Measurements from ENCODE around the gene KITLG.
"Not testable (repeated sequence)": the region's sequence is repeated elsewhere in the genome, so short reads cannot be mapped to it uniquely, and the experiment has no call there.

Gene KITLG

DNA sequence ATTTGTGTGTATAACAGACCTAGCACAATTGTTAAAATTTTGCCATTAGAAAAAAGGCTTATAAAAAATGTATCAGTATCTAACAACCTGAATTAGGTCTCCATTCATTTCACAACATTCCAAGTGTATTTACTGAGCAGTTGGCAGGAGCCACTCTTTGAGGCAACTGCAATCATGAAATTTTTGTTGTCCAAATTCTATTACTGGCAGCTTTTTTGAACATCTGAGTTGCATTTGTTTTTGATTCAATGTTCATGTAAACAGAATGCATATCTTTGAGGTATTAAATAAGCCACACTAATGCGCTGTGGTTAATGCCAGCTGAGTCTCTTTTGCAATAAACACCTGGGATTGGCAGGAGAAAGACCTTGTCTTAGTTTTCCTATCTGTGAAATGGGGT, 8.7 kb downstream of the KITLG start:
- no peak overlapping the region for H3K4me3 ChIP-seq

DNA sequence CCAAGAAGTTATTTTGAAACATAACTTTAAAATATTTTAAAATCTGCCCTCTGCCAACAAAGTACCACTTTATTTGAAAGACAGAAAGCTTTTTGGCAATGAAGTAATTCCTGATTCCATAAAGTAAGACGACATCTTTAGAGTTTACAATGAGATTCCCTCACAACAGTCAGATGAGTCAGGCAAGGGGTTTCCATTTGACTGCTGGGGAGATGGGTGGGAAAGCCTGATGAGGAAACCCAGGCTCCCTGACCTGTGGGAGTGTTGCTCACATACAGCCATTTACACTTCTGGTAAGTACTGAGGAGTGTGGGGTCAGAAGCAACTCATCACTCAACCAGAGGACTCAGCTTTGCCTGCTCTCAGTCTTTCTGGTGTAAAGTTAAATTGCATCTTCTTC, 10.2 kb downstream of the KITLG start:
- no peaks in the 10 kb centered on the region for H3K36me3 ChIP-seq (replicated peaks)
- peaks cover 50% of the 10 kb centered on the region for H3K4me1 ChIP-seq
- no peaks in the 10 kb centered on the region for H3K9me3 ChIP-seq
- in situ Hi-C loops (cut with MboI; ENCODE audit: low sequenced_read_pairs): no loop called here
- no peak for DNase-seq (ENCODE audit: low spot score in 2 of 2)
- H3K27me3 ChIP-seq (ENCODE audit: low read depth): no peaks in the 10 kb centered on the region
- no peak overlapping the region for H3K4me3 ChIP-seq

More for the DNA sequence above, 8.7 kb downstream of the KITLG start:
- in situ Hi-C loops (cut with MboI; ENCODE audit: low sequenced_read_pairs): no loop called here
- DNase-seq (ENCODE audit: low spot score in 2 of 2): no peak
- Histone ChIP-seq H3K36me3 (replicated peaks) (no peaks in the 10 kb centered on the region), H3K27me3 (ENCODE audit: low read depth) (no peaks in the 10 kb centered on the region), H3K9me3 (no peaks in the 10 kb centered on the region), H3K4me1 (peaks cover 64% of the 10 kb centered on the region)

DNA sequence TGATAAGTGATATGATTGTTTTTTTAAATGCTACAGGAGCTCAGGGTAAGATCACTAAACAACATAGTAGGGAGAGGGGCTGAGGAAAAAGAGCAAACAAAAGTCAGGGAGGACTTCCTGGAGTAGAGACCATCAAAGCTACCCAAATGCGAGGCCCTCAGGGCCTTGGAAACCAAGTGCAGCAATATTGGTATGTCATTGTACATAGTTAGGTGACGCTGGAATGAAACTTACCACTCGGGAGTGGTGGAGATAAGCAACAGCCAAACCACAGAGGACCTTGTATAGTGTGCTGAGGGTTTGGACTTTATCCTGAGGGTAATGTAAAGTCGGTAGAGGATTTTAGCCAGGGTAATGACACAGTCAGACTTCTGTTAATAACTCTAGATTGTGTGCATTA, 13.8 kb downstream of the KITLG start:
- H3K4me3 ChIP-seq: no peak overlapping the region
- in situ Hi-C loops (cut with MboI; ENCODE audit: low sequenced_read_pairs): loop anchor here (10.0 kb wide), 1 partner anchor 422 kb away; the partner anchor contains the start of genes CEP290 and TMTC3
- no peaks in the 10 kb centered on the region for H3K36me3 ChIP-seq (replicated peaks)
- H3K27me3 ChIP-seq (ENCODE audit: low read depth): no peaks in the 10 kb centered on the region
- no peak for DNase-seq (ENCODE audit: low spot score in 2 of 2)
- peaks cover 45% of the 10 kb centered on the region for H3K4me1 ChIP-seq
- no peaks in the 10 kb centered on the region for H3K9me3 ChIP-seq

DNA sequence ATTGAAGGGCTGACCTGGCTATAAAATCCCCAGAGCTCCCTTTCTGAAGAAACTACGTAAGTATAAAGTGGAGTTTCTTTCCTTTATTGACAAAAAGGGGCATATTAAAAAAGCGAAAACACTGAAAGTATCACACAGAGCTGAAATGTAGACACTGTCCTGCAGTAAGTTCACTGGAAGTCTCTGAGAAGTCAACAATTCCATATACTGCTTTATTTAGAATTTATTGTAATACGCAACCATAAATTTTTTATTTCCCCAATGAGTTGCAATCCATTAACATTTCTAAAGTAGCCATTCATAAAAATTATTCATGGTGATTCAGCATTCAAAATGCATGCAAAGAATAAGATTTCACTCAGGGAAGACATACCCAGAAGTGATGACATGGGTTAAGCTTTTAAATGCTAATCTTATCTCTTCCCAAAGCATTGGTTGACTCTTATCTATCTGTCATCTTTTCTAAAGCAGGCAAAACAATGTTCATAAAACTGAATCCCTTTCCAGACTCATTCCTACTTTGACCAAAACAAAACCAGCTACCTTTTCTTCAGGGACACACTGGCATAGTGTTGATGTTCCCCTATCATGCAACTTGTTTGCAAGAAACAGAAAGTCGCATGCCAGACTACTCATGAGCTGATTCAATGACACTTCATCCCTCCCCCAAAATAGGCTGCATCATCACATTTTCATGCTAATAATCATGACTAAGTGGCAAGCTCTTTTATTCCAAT, 17.3 kb downstream of the KITLG start:
- H3K27me3 ChIP-seq (ENCODE audit: low read depth): no peaks in the 10 kb centered on the region
- in situ Hi-C loops (cut with MboI; ENCODE audit: low sequenced_read_pairs): loop anchor here (10.0 kb wide), 1 partner anchor 418 kb away; the partner anchor contains the start of genes CEP290 and TMTC3
- DNase-seq (ENCODE audit: low spot score in 2 of 2): peak; percentile 30 to 49

DNA sequence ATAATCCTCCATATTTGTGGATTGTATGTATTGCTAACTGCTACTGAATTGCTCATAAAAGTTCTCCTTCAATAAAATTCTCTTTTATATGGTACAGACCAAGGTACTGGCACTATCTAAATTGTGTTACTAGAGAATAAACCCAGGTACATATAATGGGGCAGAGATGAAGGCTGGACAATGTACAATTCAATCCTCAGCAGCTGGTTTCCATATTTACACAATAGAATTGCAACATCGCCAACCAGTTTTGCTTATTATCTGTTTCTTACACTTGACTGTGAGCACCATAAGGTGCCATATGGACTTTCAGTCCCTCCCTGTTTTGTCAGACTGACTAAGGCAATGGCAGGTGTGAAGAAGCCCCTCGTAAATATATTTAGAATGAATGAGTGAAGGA, 18.1 kb downstream of the KITLG start:
- H3K27me3 ChIP-seq (ENCODE audit: low read depth): no peaks in the 10 kb centered on the region
- H3K4me1 ChIP-seq: peaks cover 24% of the 10 kb centered on the region
- no peak overlapping the region for H3K4me3 ChIP-seq
- no peaks in the 10 kb centered on the region for H3K9me3 ChIP-seq
- H3K36me3 ChIP-seq (replicated peaks): no peaks in the 10 kb centered on the region
- DNase-seq (ENCODE audit: low spot score in 2 of 2): no peak
- in situ Hi-C loops (cut with MboI; ENCODE audit: low sequenced_read_pairs): loop anchor here (10.0 kb wide), 1 partner anchor 417 kb away; the partner anchor contains the start of genes CEP290 and TMTC3

More for the DNA sequence above, 17.3 kb downstream of the KITLG start:
- no peaks in the 10 kb centered on the region for H3K36me3 ChIP-seq (replicated peaks)
- no peaks in the 10 kb centered on the region for H3K9me3 ChIP-seq
- H3K4me1 ChIP-seq: peaks cover 27% of the 10 kb centered on the region
- H3K4me3 ChIP-seq: no peak overlapping the region

DNA sequence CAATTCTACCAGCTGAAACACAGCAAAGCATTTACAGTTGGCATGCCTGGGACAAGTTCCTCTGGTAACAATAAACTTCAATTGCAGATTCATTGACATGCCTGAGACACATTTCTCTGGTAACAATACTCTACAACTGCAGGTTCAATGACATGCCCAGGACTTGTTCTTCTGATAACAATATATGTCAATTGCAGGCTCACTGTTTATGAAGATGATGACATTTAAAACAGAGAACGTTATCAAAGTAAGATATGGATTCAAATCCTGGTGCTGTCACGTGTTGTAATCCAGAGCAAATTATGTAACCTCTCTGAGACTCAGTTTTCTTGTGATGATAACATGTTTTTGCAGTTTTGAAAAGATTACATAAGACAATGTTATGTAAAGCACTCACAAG, 20.5 kb downstream of the KITLG start:
- no peaks in the 10 kb centered on the region for H3K27me3 ChIP-seq (ENCODE audit: low read depth)
- no peaks in the 10 kb centered on the region for H3K36me3 ChIP-seq (replicated peaks)
- no peak overlapping the region for H3K4me3 ChIP-seq
- peaks cover 25% of the 10 kb centered on the region for H3K4me1 ChIP-seq
- DNase-seq (ENCODE audit: low spot score in 2 of 2): peak in 1 of 2 experiments; percentile 55
- in situ Hi-C loops (cut with MboI; ENCODE audit: low sequenced_read_pairs): loop anchor here (10.0 kb wide), 1 partner anchor 415 kb away; the partner anchor contains the start of genes CEP290 and TMTC3
- no peaks in the 10 kb centered on the region for H3K9me3 ChIP-seq

DNA sequence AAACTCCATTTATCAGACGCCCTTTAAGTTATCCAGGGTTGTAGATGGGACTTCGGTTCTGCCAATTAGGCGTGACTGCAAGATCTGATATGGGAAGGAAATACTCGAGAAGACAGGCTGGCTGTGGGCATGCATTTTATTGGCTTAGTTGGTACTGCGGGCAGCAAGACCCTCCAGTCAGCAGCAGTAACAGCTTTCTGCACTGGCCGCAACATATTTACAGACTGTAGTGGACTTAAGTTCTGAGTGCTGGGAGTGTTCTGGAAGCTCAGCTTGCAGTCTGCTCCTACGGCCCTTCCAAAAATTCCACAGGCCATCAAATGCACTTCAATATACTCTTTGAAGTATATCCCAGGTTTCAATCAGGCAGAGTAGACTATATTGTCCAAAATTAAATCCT, 21.1 kb downstream of the KITLG start:
- H3K4me3 ChIP-seq: no peak overlapping the region
- no peak for DNase-seq (ENCODE audit: low spot score in 2 of 2)
- H3K27me3 ChIP-seq (ENCODE audit: low read depth): no peaks in the 10 kb centered on the region
- peaks cover 28% of the 10 kb centered on the region for H3K4me1 ChIP-seq
- in situ Hi-C loops (cut with MboI; ENCODE audit: low sequenced_read_pairs): no loop called here
- H3K9me3 ChIP-seq: no peaks in the 10 kb centered on the region
- no peaks in the 10 kb centered on the region for H3K36me3 ChIP-seq (replicated peaks)

DNA sequence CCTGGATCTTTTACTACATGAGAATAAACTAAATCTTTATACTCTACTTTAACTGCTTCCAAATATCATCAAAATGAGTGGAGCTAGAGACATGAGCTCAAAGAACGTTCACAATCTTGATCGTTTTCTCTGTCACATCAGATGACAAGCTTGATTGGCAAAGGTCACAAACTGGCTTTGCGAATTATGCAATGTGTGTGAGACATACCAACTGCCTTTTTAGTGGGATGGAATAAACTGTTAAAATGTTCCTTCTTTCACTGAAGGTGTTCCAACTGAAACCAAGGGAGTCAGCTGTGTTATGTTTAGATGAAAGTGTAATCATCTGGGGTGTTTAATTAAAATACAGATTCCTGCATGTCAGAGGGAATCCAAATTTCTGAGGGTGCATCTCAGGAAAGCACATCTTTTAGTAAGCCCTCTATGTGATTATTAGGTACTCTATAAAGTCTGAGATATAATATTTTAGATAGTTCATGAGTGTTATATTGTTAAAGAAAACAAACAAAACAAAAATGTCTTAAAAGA, 21.9 kb downstream of the KITLG start:
- in situ Hi-C loops (cut with MboI; ENCODE audit: low sequenced_read_pairs): no loop called here
- no peak for DNase-seq (ENCODE audit: low spot score in 2 of 2)
- peaks cover 28% of the 10 kb centered on the region for H3K4me1 ChIP-seq

DNA sequence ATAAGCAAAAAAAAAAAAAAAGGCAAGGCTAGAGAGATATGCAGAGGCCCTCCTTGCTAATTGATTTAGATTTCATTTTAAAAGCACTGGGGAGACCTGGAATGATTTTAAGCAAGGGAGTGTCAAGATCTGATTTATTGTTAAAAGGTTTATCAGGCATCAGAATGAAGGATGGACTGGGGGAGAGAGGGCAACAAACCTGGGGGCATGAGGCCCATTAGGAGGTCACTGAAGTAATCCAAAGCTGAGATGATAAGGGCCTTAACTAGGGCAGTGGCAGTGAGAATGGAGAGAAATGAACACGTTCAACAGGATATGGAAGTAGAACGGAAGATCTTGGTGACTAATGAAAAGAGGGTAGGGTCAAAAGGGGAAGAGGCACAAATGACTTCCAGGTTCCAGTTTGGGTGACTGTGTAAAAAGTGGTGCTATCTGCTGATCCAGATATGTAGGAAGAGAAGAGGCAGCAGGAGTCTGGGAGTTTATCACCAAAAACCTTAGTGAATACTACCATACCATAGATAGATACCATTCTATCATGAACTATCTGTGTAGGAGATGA, 24.0 kb downstream of the KITLG start:
- in situ Hi-C loops (cut with MboI; ENCODE audit: low sequenced_read_pairs): no loop called here
- Histone ChIP-seq H3K36me3 (replicated peaks) (no peaks in the 10 kb centered on the region), H3K4me3 (no peak overlapping the region), H3K4me1 (peaks cover 25% of the 10 kb centered on the region), H3K9me3 (no peaks in the 10 kb centered on the region), H3K27me3 (ENCODE audit: low read depth) (no peaks in the 10 kb centered on the region)
- no peak for DNase-seq (ENCODE audit: low spot score in 2 of 2)

More for the DNA sequence above, 21.9 kb downstream of the KITLG start:
- H3K9me3 ChIP-seq: no peaks in the 10 kb centered on the region
- H3K36me3 ChIP-seq (replicated peaks): no peaks in the 10 kb centered on the region
- no peak overlapping the region for H3K4me3 ChIP-seq
- no peaks in the 10 kb centered on the region for H3K27me3 ChIP-seq (ENCODE audit: low read depth)

DNA sequence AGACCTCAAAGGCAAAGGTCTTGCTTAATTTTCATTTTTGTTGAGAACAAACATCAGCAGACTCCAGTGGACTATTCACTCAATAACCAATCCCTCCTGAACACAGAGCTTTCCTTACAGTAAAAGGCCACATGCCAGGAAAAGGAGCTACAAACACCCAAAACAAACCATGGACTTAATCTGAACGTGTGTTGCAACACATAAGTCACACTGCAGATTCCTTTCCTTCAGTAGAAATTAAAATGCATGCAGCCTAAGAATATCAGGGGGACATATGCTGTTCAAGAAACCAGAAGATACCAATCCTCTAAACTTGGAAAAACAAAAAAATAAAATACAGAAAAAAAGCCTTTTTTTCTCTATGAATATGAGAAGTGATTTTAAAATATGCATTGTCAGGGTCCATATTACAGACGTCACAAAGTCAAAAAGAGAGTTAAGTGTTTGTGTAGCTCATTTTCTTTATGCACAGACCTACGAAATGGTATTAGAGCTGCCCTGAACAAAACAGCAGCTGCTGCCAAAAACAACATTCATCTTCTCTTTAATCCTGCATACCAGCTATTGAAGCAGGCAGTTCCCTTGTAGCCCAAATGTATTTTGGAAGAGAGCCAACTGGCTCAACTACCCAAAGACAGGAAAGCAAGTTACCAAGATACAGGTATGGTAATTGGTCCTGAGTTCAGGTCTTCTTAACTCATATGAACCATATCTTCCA, 26.2 kb downstream of the KITLG start:
- DNase-seq (ENCODE audit: low spot score in 2 of 2): peak; percentile 67 to 90
- H3K4me1 ChIP-seq: peaks cover 22% of the 10 kb centered on the region
- H3K36me3 ChIP-seq (replicated peaks): no peaks in the 10 kb centered on the region
- no peak overlapping the region for H3K4me3 ChIP-seq
- in situ Hi-C loops (cut with MboI; ENCODE audit: low sequenced_read_pairs): no loop called here
- H3K27me3 ChIP-seq (ENCODE audit: low read depth): no peaks in the 10 kb centered on the region
- H3K9me3 ChIP-seq: no peaks in the 10 kb centered on the region

DNA sequence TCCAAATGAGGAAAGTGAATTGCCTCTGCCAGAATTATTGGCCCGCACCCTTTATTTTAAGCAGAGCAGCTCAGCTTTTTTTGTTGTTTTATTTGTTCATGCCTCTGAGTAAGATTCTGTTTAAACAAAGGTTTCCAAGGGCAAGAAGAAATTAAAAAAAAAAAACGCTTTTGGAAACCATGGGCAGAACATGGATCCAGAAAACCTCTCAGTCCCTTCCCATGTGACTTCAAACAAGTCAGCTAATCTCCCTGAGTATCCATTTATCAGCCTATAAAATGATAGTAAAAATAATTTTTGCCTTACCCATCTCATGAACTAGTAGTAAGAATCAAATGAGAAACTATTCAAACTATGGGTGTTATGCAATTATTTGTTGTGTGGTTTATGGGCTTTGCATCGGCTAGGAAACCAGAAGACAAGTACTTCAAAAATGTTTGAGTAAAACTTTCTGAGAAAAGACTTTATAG, 27.6 kb downstream of the KITLG start:
- no peaks in the 10 kb centered on the region for H3K9me3 ChIP-seq
- in situ Hi-C loops (cut with MboI; ENCODE audit: low sequenced_read_pairs): no loop called here
- no peak for DNase-seq (ENCODE audit: low spot score in 2 of 2)
- no peaks in the 10 kb centered on the region for H3K27me3 ChIP-seq (ENCODE audit: low read depth)
- peaks cover 22% of the 10 kb centered on the region for H3K4me1 ChIP-seq
- no peak overlapping the region for H3K4me3 ChIP-seq
- no peaks in the 10 kb centered on the region for H3K36me3 ChIP-seq (replicated peaks)

DNA sequence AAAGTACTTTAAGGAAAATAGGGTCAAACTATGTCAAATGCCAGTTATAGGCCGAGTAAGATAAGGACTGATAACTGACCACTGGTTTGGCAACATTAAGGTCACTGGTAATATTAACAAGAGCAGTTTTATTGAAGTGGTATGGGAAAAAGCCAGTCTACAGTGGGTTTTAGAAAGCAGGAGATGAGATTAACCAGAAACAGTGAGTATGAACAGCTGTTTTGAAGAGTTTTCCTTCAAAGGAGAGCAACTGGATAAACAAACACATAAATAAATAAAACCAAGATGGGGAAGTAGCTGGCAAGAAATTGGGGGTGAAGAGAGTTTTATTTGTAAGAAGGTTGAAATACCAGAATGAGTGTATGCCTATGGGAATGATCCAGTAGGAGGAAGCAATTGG, 30.3 kb downstream of the KITLG start:
- in situ Hi-C loops (cut with MboI; ENCODE audit: low sequenced_read_pairs): no loop called here
- DNase-seq (ENCODE audit: low spot score in 2 of 2): no peak
- peaks cover 47% of the 10 kb centered on the region for H3K4me1 ChIP-seq

DNA sequence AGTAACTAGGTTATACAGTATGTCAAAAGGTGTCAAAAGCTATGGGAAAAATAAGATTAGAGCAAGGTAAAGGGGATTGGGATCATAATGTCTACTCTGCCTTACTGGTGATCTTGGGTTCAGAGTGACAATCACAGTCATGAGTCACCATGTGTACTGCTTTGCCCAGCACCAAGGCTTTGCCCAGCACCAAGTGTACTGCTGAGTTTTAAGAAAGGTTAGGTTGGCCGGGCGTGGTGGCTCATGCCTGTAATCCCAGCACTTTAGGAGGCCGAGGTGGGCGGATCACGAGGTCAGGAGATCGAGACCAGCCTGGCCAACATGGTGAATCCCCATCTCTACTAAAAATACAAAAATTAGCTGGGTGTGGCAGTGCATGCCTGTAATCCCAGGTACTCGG, 32.3 kb downstream of the KITLG start:
- H3K9me3 ChIP-seq; DNase-seq (ENCODE audit: low spot score in 2 of 2); in situ Hi-C loops (cut with MboI; ENCODE audit: low sequenced_read_pairs); H3K4me3 ChIP-seq; H3K36me3 ChIP-seq (replicated peaks); H3K27me3 ChIP-seq (ENCODE audit: low read depth): not testable (repeated sequence)
- H3K4me1 ChIP-seq: peaks cover 27% of the 10 kb centered on the region

More for the DNA sequence above, 30.3 kb downstream of the KITLG start:
- no peak overlapping the region for H3K4me3 ChIP-seq
- H3K27me3 ChIP-seq (ENCODE audit: low read depth): no peaks in the 10 kb centered on the region
- no peaks in the 10 kb centered on the region for H3K36me3 ChIP-seq (replicated peaks)
- no peaks in the 10 kb centered on the region for H3K9me3 ChIP-seq

Data from HAP-1 (cell line).